ENCODE results near the gene EPG5.

- TF ChIP-seq, protein P1, sequence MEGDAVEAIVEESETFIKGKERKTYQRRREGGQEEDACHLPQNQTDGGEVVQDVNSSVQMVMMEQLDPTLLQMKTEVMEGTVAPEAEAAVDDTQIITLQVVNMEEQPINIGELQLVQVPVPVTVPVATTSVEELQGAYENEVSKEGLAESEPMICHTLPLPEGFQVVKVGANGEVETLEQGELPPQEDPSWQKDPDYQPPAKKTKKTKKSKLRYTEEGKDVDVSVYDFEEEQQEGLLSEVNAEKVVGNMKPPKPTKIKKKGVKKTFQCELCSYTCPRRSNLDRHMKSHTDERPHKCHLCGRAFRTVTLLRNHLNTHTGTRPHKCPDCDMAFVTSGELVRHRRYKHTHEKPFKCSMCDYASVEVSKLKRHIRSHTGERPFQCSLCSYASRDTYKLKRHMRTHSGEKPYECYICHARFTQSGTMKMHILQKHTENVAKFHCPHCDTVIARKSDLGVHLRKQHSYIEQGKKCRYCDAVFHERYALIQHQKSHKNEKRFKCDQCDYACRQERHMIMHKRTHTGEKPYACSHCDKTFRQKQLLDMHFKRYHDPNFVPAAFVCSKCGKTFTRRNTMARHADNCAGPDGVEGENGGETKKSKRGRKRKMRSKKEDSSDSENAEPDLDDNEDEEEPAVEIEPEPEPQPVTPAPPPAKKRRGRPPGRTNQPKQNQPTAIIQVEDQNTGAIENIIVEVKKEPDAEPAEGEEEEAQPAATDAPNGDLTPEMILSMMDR (IDR thresholded peaks at IDR 0.05; ENCODE audit: insufficient read depth, low read length, poor library complexity, severe bottlenecking), result no peak
- TF ChIP-seq EZH2phosphoT487 (conservative IDR thresholded peaks at IDR 0.05; ENCODE audit: low read length), result no peak
These were observed 138.0 kb downstream of the EPG5 start for GRCh38 chr18:45828917-45829811.
